Keratinocyte (primary cell): ENCODE results near the gene HUS1. TPM values are rescaled to one million over a fixed set of nuclear protein-coding genes. Genes with fewer than 3 reads are reported as not detected.

Experiments
- DNase-seq: peaks from one replicate; pipeline ENCODE4 v3.0.0-alpha.2; 2011; ENCODE audit warnings: low read depth, missing footprints, low spot score
- FAIRE-seq: peaks from 2 replicates; lab custom pipeline; 2011; peaks lifted over from hg19 to GRCh38; lab: Jason Lieb, UNC
- H2AFZ ChIP-seq: 2 replicates; pipeline ENCODE4 v1.6.0; 2012; ENCODE audit warnings: low read length, control low read depth, inconsistent platforms; ENCODE audit not compliant: control insufficient read depth
- H3K27ac ChIP-seq: 2 replicates; pipeline ENCODE4 v1.5.1; 2011; ENCODE audit warnings: low read length; ENCODE audit not compliant: control insufficient read depth, insufficient read depth
- H3K27me3 ChIP-seq: 3 replicates; pipeline ENCODE4 v1.6.0; 2011; ENCODE audit warnings: low read length; ENCODE audit not compliant: control insufficient read depth, insufficient read depth; ENCODE audit errors: extremely low read depth
- H3K36me3 ChIP-seq, 2 experiments: 2 replicates in 1 of 2; 3 replicates in 1 of 2; pipeline ENCODE4 v1.5.1; 2011; ENCODE audit warnings: low read length in 2 of 2, mild to moderate bottlenecking in 1 of 2; ENCODE audit not compliant: control insufficient read depth in 2 of 2, insufficient read depth in 2 of 2; ENCODE audit errors: extremely low read depth in 1 of 2
- H3K4me1 ChIP-seq: 3 replicates; pipeline ENCODE4 v1.5.1; 2011; ENCODE audit warnings: low read length; ENCODE audit not compliant: control insufficient read depth, insufficient read depth; ENCODE audit errors: extremely low read depth
- H3K4me2 ChIP-seq: 3 replicates; pipeline ENCODE4 v1.6.0; 2011; ENCODE audit warnings: low read depth, low read length; ENCODE audit not compliant: control insufficient read depth, insufficient read depth; ENCODE audit errors: extremely low read depth
- H3K4me3 ChIP-seq, 3 experiments: fragments of 200-600 bp in 1 of 3; sonication (generic) in 1 of 3; 2 replicates in 2 of 3; 3 replicates in 1 of 3; pipeline ENCODE4 v1.5.1; 2011 to 2016; ENCODE audit warnings: low read length in 3 of 3, mild to moderate bottlenecking in 3 of 3, control low read depth in 2 of 3, inconsistent platforms in 1 of 3, low read depth in 1 of 3, mixed read lengths in 1 of 3, mixed run types in 1 of 3, moderate library complexity in 1 of 3; ENCODE audit not compliant: control insufficient read depth in 2 of 3, insufficient read depth in 2 of 3; ENCODE audit errors: extremely low read depth in 1 of 3
- H3K79me2 ChIP-seq: 2 replicates; pipeline ENCODE4 v1.6.0; 2012; ENCODE audit warnings: low read length; ENCODE audit not compliant: control insufficient read depth, insufficient read depth
- H3K9ac ChIP-seq: 3 replicates; pipeline ENCODE4 v1.6.0; 2011; ENCODE audit warnings: low read length; ENCODE audit not compliant: control insufficient read depth, insufficient read depth; ENCODE audit errors: extremely low read depth
- H3K9me1 ChIP-seq: 3 replicates; pipeline ENCODE4 v1.6.0; 2011; ENCODE audit warnings: low read length; ENCODE audit not compliant: control insufficient read depth, insufficient read depth; ENCODE audit errors: extremely low read depth
- H3K9me3 ChIP-seq: 2 replicates; pipeline ENCODE4 v1.5.1; 2012; ENCODE audit warnings: low read depth, low read length; ENCODE audit not compliant: control insufficient read depth
- H4K20me1 ChIP-seq: 3 replicates; pipeline ENCODE4 v1.6.0; 2011; ENCODE audit warnings: low read length; ENCODE audit not compliant: control insufficient read depth, insufficient read depth; ENCODE audit errors: extremely low read depth
- CTCF ChIP-seq, 3 experiments: IDR thresholded peaks in 1 of 3; conservative IDR thresholded peaks in 1 of 3; optimal IDR thresholded peaks in 1 of 3; 2 replicates in 2 of 3; 3 replicates in 1 of 3; pipeline versions ENCODE3 to v1.5.1; 2011; ENCODE audit warnings: low read length in 3 of 3, mild to moderate bottlenecking in 3 of 3, moderate library complexity in 2 of 3, control low read depth in 1 of 3, inconsistent platforms in 1 of 3; ENCODE audit not compliant: insufficient read depth in 2 of 3; ENCODE audit errors: extremely low read depth in 1 of 3
- EZH2 ChIP-seq: IDR thresholded peaks from one replicate; pipeline ENCODE4 v1.6.1; 2012; ENCODE audit warnings: inconsistent platforms, mild to moderate bottlenecking, low read length, moderate library complexity
- dilution Hi-C: fragments of 300-500 bp; cut with MboI; formaldehyde crosslinking; loops from one replicate; pipeline ENCODE4 v1.7.0; 2020; ENCODE audit warnings: low sequenced_read_pairs; ENCODE audit not compliant: extremely low pct_ligation_motif_present
- polyA plus RNA-seq, 5 experiments: library from polyadenylated mRNA; depleted of rRNA in 3 of 5; stranded (reverse) in 3 of 5; stranded (forward) in 1 of 5; unstranded in 1 of 5; fragments of >200 nt; gene quantifications; 1 replicate in 1 of 5; 2 replicates in 3 of 5; 3 replicates in 1 of 5; pipeline versions ENCODE4 v1.2.1 to v1.2.3, GENCODE V29; 2011 to 2012; ENCODE audit warnings: missing spikeins in 2 of 5, low read depth in 1 of 5, low replicate concordance in 1 of 5

Gene HUS1
- polyA plus RNA-seq, 1 donor (not counting 4 experiments of a cell fraction or from before 2014, with no cell fraction given), result 36.3 TPM

- H3K9ac ChIP-seq, result no peak overlapping the region
- peaks cover 38 to 44% of the 10 kb centered on the region in 2 experiments for H3K36me3 ChIP-seq
- FAIRE-seq (no peak), DNase-seq (no peak)
- H3K27me3 ChIP-seq, result no peaks in the 10 kb centered on the region
- H3K27ac ChIP-seq, result no peak overlapping the region
- H3K4me1 ChIP-seq, result no peaks in the 10 kb centered on the region
- H2AFZ ChIP-seq, result no peak overlapping the region
- no peaks in the 10 kb centered on the region for H3K79me2 ChIP-seq
- H3K9me3 ChIP-seq, result no peaks in the 10 kb centered on the region
- dilution Hi-C loops, result no loop called here
- H4K20me1 ChIP-seq, result no peaks in the 10 kb centered on the region
- H3K4me3 ChIP-seq, result no peak overlapping the region
- H3K4me2 ChIP-seq, result no peak overlapping the region
- no peak for TF ChIP-seq EZH2
- no peaks in the 10 kb centered on the region for H3K9me1 ChIP-seq
Measured at GRCh38 chr7:47967123-47967522, 12.3 kb downstream of the HUS1 start.

- H3K27ac ChIP-seq, result no peak overlapping the region
- no peaks in the 10 kb centered on the region for H3K27me3 ChIP-seq
- no peaks in the 10 kb centered on the region for H4K20me1 ChIP-seq
- dilution Hi-C loops, result no loop called here
- no peaks in the 10 kb centered on the region for H3K4me1 ChIP-seq
- no peaks in the 10 kb centered on the region for H3K9me1 ChIP-seq
- peaks cover 35 to 44% of the 10 kb centered on the region in 2 experiments for H3K36me3 ChIP-seq
- H3K9me3 ChIP-seq, result no peaks in the 10 kb centered on the region
- no peak for DNase-seq
- no peak overlapping the region for H3K4me2 ChIP-seq
- H3K4me3 ChIP-seq, result no peak overlapping the region
- H3K79me2 ChIP-seq, result no peaks in the 10 kb centered on the region
- no peak for FAIRE-seq
- H3K9ac ChIP-seq, result no peak overlapping the region
- no peak for TF ChIP-seq EZH2
- no peak for TF ChIP-seq CTCF (optimal IDR thresholded peaks at IDR 0.05 in 1 of 3, IDR thresholded peaks at IDR 0.05 in 1 of 3, conservative IDR thresholded peaks at IDR 0.05 in 1 of 3; ENCODE audit: extremely low read depth in 1 of 3, insufficient read depth in 2 of 3, low read length in 3 of 3)
- no peak overlapping the region for H2AFZ ChIP-seq
Measured at GRCh38 chr7:47965456-47965855, 14.0 kb downstream of the HUS1 start.

- Histone ChIP-seq H3K9me1 (no peaks in the 10 kb centered on the region), H3K9ac (no peak overlapping the region), H4K20me1 (no peaks in the 10 kb centered on the region), H2AFZ (no peak overlapping the region), H3K4me1 (no peaks in the 10 kb centered on the region), H3K4me2 (no peak overlapping the region), H3K4me3 (no peak overlapping the region), H3K36me3 (peaks cover 25 to 35% of the 10 kb centered on the region in 2 experiments), H3K27ac (no peak overlapping the region), H3K27me3 (no peaks in the 10 kb centered on the region), H3K79me2 (no peaks in the 10 kb centered on the region), H3K9me3 (no peaks in the 10 kb centered on the region)
- no peak for FAIRE-seq
- TF ChIP-seq EZH2 (no peak), CTCF (optimal IDR thresholded peaks at IDR 0.05 in 1 of 3, IDR thresholded peaks at IDR 0.05 in 1 of 3, conservative IDR thresholded peaks at IDR 0.05 in 1 of 3; ENCODE audit: extremely low read depth in 1 of 3, insufficient read depth in 2 of 3, low read length in 3 of 3) (no peak)
- no peak for DNase-seq
- dilution Hi-C loops, result no loop called here
Measured at GRCh38 chr7:47962262-47962661, 17.2 kb downstream of the HUS1 start.
